Esophagus muscularis mucosa (tissue), 4 donors: Measurements from ENCODE around the gene MS4A15.

Experiments used
- CTCF ChIP-seq, 3 experiments: fragments of 200-600 bp in 2 of 3; fragments of 450-650 bp in 1 of 3; sonication (generic) in 2 of 3; IDR thresholded peaks; one replicate each; pipeline ENCODE4 v1.5.1; 2017 to 2019; ENCODE audit warnings: antibody characterized with exemption in 3 of 3, mild to moderate bottlenecking in 2 of 3, moderate library complexity in 1 of 3
- EP300 ChIP-seq: sonication (generic); formaldehyde crosslinking; IDR thresholded peaks from one replicate; pipeline ENCODE4 v1.6.1; 2017; ENCODE audit warnings: antibody characterized with exemption
- POLR2A ChIP-seq: fragments of 450-650 bp; IDR thresholded peaks from one replicate; pipeline ENCODE4 v1.6.1; 2017; ENCODE audit warnings: antibody characterized with exemption, moderate library complexity, mild to moderate bottlenecking, low read depth
- POLR2AphosphoS5 ChIP-seq, 2 donors: sonication (generic); formaldehyde crosslinking; IDR thresholded peaks; one replicate each; pipeline ENCODE4 v1.6.1; 2017; ENCODE audit warnings: antibody characterized with exemption in 2 of 2

- no peak for TF ChIP-seq CTCF (IDR thresholded peaks at IDR 0.05)
- TF ChIP-seq POLR2A, result no peak
- no peak for TF ChIP-seq EP300
- no peak for TF ChIP-seq POLR2AphosphoS5 (IDR thresholded peaks at IDR 0.05)
Measured at GRCh38 chr11:60734279-60734678, 22.4 kb upstream of the MS4A15 start.
